SK-N-SH (cell line): Measurements from ENCODE around the gene ERP29. TPM values are rescaled to one million over a fixed set of nuclear protein-coding genes. Genes with fewer than 3 reads are reported as not detected.
"Not testable (repeated sequence)": the region's sequence is repeated elsewhere in the genome, so short reads cannot be mapped to it uniquely, and the experiment has no call there.

Experiments used
- CTCF ChIA-PET: fragments of 300-600, 350-600 bp; formaldehyde crosslinking; extraction: SDS; loops from one replicate; lab custom pipeline; 2021; lab: Yijun Ruan, JAX
- POLR2A ChIA-PET: fragments of 350-600 bp; sonication (Branson Sonifier 250); formaldehyde crosslinking; extraction: SDS; loops from one replicate; lab custom pipeline; 2020; ENCODE audit warnings: antibody characterized with exemption, inconsistent platforms; lab: Yijun Ruan, JAX
- DNase-seq: peaks from one replicate; pipeline ENCODE4 v3.0.0; 2012
- H2AFZ ChIP-seq: fragments of 200-600 bp; sonication (generic); 2 replicates; pipeline ENCODE4 v1.8.1; 2016; ENCODE audit warnings: antibody characterized with exemption, mild to moderate bottlenecking, low read depth
- H3F3A ChIP-seq: fragments of 200-600 bp; sonication (generic); replicated peaks from 2 replicates; pipeline ENCODE3; 2016; ENCODE audit warnings: antibody characterized with exemption, mild to moderate bottlenecking; ENCODE audit not compliant: insufficient read depth
- H3K27ac ChIP-seq, 2 experiments: fragments of 200-500 bp in 1 of 2; fragments of 200-600 bp in 1 of 2; sonication (Bioruptor generic) in 1 of 2; sonication (generic), shearing (Covaris generic) in 1 of 2; 2 replicates each; pipeline versions ENCODE4 v1.5.1 to v1.6.1; 2014 to 2016; ENCODE audit warnings: low read depth in 2 of 2, inconsistent platforms in 1 of 2, low read length in 1 of 2, mild to moderate bottlenecking in 1 of 2, mixed read lengths in 1 of 2
- H3K27me3 ChIP-seq: fragments of 200-600 bp; sonication (generic), shearing (Covaris generic); 2 replicates; pipeline ENCODE4 v1.6.1; 2016; ENCODE audit warnings: mixed run types; ENCODE audit not compliant: insufficient read depth
- H3K36me3 ChIP-seq, 2 experiments: fragments of 200-500 bp in 1 of 2; fragments of 200-600 bp in 1 of 2; sonication (Bioruptor generic) in 1 of 2; sonication (generic) in 1 of 2; replicated peaks in 1 of 2; 2 replicates each; pipeline versions ENCODE3 to v1.5.1; 2014 to 2016; ENCODE audit warnings: low read length in 1 of 2, mild to moderate bottlenecking in 1 of 2; ENCODE audit not compliant: insufficient read depth in 2 of 2, control insufficient read depth in 1 of 2
- H3K4me1 ChIP-seq, 2 experiments: fragments of 200-500 bp in 1 of 2; fragments of 200-600 bp in 1 of 2; sonication (Bioruptor generic) in 1 of 2; sonication (generic), shearing (Covaris generic) in 1 of 2; 2 replicates each; pipeline versions ENCODE4 v1.5.1 to v1.6.1; 2014 to 2016; ENCODE audit warnings: low read depth in 1 of 2, low read length in 1 of 2, mixed run types in 1 of 2; ENCODE audit not compliant: insufficient read depth in 2 of 2, control insufficient read depth in 1 of 2
- H3K4me2 ChIP-seq: fragments of 200-600 bp; sonication (generic), shearing (Covaris generic); 2 replicates; pipeline ENCODE4 v1.6.1; 2017; ENCODE audit warnings: mixed run types
- H3K4me3 ChIP-seq, 2 experiments: fragments of 200-500 bp in 1 of 2; fragments of 200-600 bp in 1 of 2; sonication (Bioruptor generic) in 1 of 2; sonication (generic), shearing (Covaris generic) in 1 of 2; 2 replicates each; pipeline versions ENCODE4 v1.5.1 to v1.8.1; 2014 to 2016; ENCODE audit warnings: low read depth in 2 of 2, inconsistent platforms in 1 of 2, low read length in 1 of 2, mild to moderate bottlenecking in 1 of 2, mixed read lengths in 1 of 2, moderate library complexity in 1 of 2
- H3K79me2 ChIP-seq: fragments of 200-600 bp; sonication (generic); 2 replicates; pipeline ENCODE4 v1.8.1; 2017; ENCODE audit warnings: mild to moderate bottlenecking; ENCODE audit not compliant: insufficient read depth
- H3K9ac ChIP-seq: fragments of 200-600 bp; sonication (generic); 2 replicates; pipeline ENCODE4 v1.6.1; 2017; ENCODE audit warnings: mixed run types
- H3K9me2 ChIP-seq: fragments of 200-600 bp; sonication (generic); 2 replicates; pipeline ENCODE4 v1.6.1; 2017; ENCODE audit warnings: mixed run types
- H3K9me3 ChIP-seq: fragments of 200-600 bp; sonication (generic); 2 replicates; pipeline ENCODE4 v1.6.1; 2017; ENCODE audit warnings: mixed run types, mild to moderate bottlenecking, moderate library complexity
- H4K20me1 ChIP-seq: fragments of 200-600 bp; sonication (generic); 2 replicates; pipeline ENCODE4 v1.6.1; 2017; ENCODE audit warnings: mild to moderate bottlenecking, mixed run types; ENCODE audit not compliant: insufficient read depth
- CHD2 ChIP-seq: fragments of 150-350 bp; IDR thresholded peaks from 2 replicates; pipeline ENCODE4 v1.6.1; 2018; ENCODE audit warnings: low read length; ENCODE audit not compliant: partially characterized antibody
- EP300 ChIP-seq, 2 experiments: IDR thresholded peaks; 2 replicates each; pipeline versions ENCODE4 v1.4.0 to v1.6.1; 2012; ENCODE audit warnings: borderline replicate concordance in 1 of 2, low read depth in 1 of 2, low read length in 1 of 2
- FOXJ3 ChIP-seq: sonication (generic); formaldehyde crosslinking; IDR thresholded peaks from 2 replicates; pipeline ENCODE4 v1.5.1; 2020; ENCODE audit warnings: mild to moderate bottlenecking, missing genetic modification reagents
- GATA2 ChIP-seq: sonication (generic); formaldehyde crosslinking; IDR thresholded peaks from 2 replicates; pipeline ENCODE4 v1.5.0; 2020; ENCODE audit warnings: mild to moderate bottlenecking, missing genetic modification reagents
- NFIC ChIP-seq: IDR thresholded peaks from 2 replicates; pipeline ENCODE4 v1.4.0; 2012; ENCODE audit warnings: borderline replicate concordance
- NRF1 ChIP-seq: IDR thresholded peaks from 2 replicates; pipeline ENCODE4 v1.6.1; 2012; ENCODE audit warnings: low read depth, mild to moderate bottlenecking, low read length
- RCOR1 ChIP-seq: fragments of 150-350 bp; IDR thresholded peaks from 2 replicates; pipeline ENCODE4 v1.6.1; 2017; ENCODE audit warnings: antibody characterized with exemption, low read length
- RFX5 ChIP-seq: IDR thresholded peaks from 2 replicates; pipeline ENCODE4 v1.6.1; 2012; ENCODE audit warnings: mild to moderate bottlenecking, improper control_type of control experiment, low read length
- RXRA ChIP-seq: IDR thresholded peaks from 2 replicates; pipeline ENCODE4 v1.4.0; 2012; ENCODE audit warnings: low read depth, mild to moderate bottlenecking, borderline replicate concordance
- SIN3A ChIP-seq: IDR thresholded peaks from 2 replicates; pipeline ENCODE4 v1.6.1; 2012; ENCODE audit warnings: low read depth, mild to moderate bottlenecking, low read length, moderate library complexity, borderline replicate concordance
- TAF1 ChIP-seq: IDR thresholded peaks from 2 replicates; pipeline ENCODE4 v1.6.1; 2012; ENCODE audit warnings: low read depth, mild to moderate bottlenecking, low read length, moderate library complexity, borderline replicate concordance
- TCF12 ChIP-seq: IDR thresholded peaks from 2 replicates; pipeline ENCODE4 v1.4.0; 2012
- TEAD4 ChIP-seq: IDR thresholded peaks from 2 replicates; pipeline ENCODE4 v1.4.0; 2012; ENCODE audit warnings: mild to moderate bottlenecking, borderline replicate concordance; ENCODE audit not compliant: insufficient read depth
- USF1 ChIP-seq: IDR thresholded peaks from 2 replicates; pipeline ENCODE4 v1.4.0; 2012; ENCODE audit warnings: low read depth, borderline replicate concordance
- WGBS: methylation state at CpG from one replicate; pipeline ENCODE4 v1.1.6; 2017; ENCODE audit warnings: low lambda C conversion rate; 5-methylcytosine and 5-hydroxymethylcytosine counted together
- polyA plus RNA-seq, 3 experiments: library from polyadenylated mRNA; depleted of rRNA; stranded (reverse); fragments of >200 nt; gene quantifications; 2 replicates each; pipeline ENCODE4 v1.2.3, GENCODE V29; 2012
- TF ChIP-seq, protein P1 (sequence below): fragments of 200-600 bp; sonication (generic); IDR thresholded peaks from 2 replicates; pipeline ENCODE4 v1.6.1; 2017; ENCODE audit warnings: antibody characterized with exemption, mild to moderate bottlenecking, moderate library complexity
- TF ChIP-seq, protein P2 (sequence below): IDR thresholded peaks from 2 replicates; pipeline ENCODE4 v1.6.1; 2012; ENCODE audit warnings: mild to moderate bottlenecking, low read depth, low read length, moderate library complexity
- TF ChIP-seq, protein P3 (sequence below): fragments of 150-350 bp; IDR thresholded peaks from 2 replicates; pipeline ENCODE4 v1.6.1; 2017; ENCODE audit warnings: antibody characterized with exemption, low read length, low read depth, borderline replicate concordance

ERP29 gene
- polyA plus RNA-seq, 1 of the 3 experiments (the other 2 are of a cell fraction), result 177 TPM

DNA sequence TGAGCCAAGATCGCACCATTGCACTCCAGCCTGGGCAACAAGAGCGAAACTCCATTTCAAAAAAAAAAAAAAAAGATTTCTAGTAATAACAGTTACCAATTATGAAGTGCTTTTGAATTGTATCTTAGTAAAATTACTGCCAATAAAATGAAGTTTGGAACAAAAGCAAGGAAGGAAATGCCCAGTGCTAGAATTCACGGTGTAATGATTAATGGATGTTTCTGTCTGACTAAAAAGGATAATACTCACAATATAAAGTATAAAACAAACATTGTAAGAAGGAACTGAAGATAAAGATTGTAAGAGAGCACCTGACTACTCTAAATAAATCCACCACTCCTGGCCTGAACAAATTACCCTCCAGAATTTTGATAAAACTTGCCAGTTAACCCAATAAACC is 4.3 kb upstream of the ERP29 start:
- peaks cover 9 to 11% of the 10 kb centered on the region in 2 experiments; a peak in 1 of 4 replicates for H3K4me1 ChIP-seq
- no peak overlapping the region for H3K9ac ChIP-seq
- H3K4me3 ChIP-seq, result no peak overlapping the region
- POLR2A ChIA-PET, result no interaction called here
- WGBS, result 95% methylated on average over 3 of the region's 3 CpGs
- H2AFZ ChIP-seq, result no peak overlapping the region
- TF ChIP-seq USF1, result no peak
- no peak for TF ChIP-seq EP300 (IDR thresholded peaks at IDR 0.05; ENCODE audit: borderline replicate concordance in 1 of 2, low read depth in 1 of 2, low read length in 1 of 2)
- TF ChIP-seq, protein P1, sequence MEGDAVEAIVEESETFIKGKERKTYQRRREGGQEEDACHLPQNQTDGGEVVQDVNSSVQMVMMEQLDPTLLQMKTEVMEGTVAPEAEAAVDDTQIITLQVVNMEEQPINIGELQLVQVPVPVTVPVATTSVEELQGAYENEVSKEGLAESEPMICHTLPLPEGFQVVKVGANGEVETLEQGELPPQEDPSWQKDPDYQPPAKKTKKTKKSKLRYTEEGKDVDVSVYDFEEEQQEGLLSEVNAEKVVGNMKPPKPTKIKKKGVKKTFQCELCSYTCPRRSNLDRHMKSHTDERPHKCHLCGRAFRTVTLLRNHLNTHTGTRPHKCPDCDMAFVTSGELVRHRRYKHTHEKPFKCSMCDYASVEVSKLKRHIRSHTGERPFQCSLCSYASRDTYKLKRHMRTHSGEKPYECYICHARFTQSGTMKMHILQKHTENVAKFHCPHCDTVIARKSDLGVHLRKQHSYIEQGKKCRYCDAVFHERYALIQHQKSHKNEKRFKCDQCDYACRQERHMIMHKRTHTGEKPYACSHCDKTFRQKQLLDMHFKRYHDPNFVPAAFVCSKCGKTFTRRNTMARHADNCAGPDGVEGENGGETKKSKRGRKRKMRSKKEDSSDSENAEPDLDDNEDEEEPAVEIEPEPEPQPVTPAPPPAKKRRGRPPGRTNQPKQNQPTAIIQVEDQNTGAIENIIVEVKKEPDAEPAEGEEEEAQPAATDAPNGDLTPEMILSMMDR, result no peak
- TF ChIP-seq NFIC, result no peak
- no peak for TF ChIP-seq TCF12
- no peak for TF ChIP-seq RCOR1
- no peak for TF ChIP-seq CHD2
- no peak for TF ChIP-seq FOXJ3 (CRISPR knock-in tag)
- no peak for TF ChIP-seq RFX5
- no peak for TF ChIP-seq NRF1
- TF ChIP-seq, protein P2, sequence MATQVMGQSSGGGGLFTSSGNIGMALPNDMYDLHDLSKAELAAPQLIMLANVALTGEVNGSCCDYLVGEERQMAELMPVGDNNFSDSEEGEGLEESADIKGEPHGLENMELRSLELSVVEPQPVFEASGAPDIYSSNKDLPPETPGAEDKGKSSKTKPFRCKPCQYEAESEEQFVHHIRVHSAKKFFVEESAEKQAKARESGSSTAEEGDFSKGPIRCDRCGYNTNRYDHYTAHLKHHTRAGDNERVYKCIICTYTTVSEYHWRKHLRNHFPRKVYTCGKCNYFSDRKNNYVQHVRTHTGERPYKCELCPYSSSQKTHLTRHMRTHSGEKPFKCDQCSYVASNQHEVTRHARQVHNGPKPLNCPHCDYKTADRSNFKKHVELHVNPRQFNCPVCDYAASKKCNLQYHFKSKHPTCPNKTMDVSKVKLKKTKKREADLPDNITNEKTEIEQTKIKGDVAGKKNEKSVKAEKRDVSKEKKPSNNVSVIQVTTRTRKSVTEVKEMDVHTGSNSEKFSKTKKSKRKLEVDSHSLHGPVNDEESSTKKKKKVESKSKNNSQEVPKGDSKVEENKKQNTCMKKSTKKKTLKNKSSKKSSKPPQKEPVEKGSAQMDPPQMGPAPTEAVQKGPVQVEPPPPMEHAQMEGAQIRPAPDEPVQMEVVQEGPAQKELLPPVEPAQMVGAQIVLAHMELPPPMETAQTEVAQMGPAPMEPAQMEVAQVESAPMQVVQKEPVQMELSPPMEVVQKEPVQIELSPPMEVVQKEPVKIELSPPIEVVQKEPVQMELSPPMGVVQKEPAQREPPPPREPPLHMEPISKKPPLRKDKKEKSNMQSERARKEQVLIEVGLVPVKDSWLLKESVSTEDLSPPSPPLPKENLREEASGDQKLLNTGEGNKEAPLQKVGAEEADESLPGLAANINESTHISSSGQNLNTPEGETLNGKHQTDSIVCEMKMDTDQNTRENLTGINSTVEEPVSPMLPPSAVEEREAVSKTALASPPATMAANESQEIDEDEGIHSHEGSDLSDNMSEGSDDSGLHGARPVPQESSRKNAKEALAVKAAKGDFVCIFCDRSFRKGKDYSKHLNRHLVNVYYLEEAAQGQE, result no peak
- no peak for TF ChIP-seq GATA2 (CRISPR knock-in tag)
- no peak for TF ChIP-seq SIN3A
- TF ChIP-seq TEAD4, result no peak
- TF ChIP-seq RXRA, result no peak
- TF ChIP-seq, protein P3, sequence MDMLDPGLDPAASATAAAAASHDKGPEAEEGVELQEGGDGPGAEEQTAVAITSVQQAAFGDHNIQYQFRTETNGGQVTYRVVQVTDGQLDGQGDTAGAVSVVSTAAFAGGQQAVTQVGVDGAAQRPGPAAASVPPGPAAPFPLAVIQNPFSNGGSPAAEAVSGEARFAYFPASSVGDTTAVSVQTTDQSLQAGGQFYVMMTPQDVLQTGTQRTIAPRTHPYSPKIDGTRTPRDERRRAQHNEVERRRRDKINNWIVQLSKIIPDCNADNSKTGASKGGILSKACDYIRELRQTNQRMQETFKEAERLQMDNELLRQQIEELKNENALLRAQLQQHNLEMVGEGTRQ, result no peak
- TF ChIP-seq TAF1, result no peak
- DNase-seq, result no peak
- no peaks in the 10 kb centered on the region for H4K20me1 ChIP-seq
- peaks cover 14% of the 10 kb centered on the region for H3F3A ChIP-seq
- CTCF ChIA-PET, result no interaction called here
- no peaks in the 10 kb centered on the region for H3K9me3 ChIP-seq
- H3K27ac ChIP-seq, result no peak overlapping the region
- H3K36me3 ChIP-seq, result no peaks in the 10 kb centered on the region
- no peaks in the 10 kb centered on the region for H3K27me3 ChIP-seq
- H3K79me2 ChIP-seq, result peaks cover 23% of the 10 kb centered on the region
- no peak overlapping the region for H3K4me2 ChIP-seq
- no peaks in the 10 kb centered on the region for H3K9me2 ChIP-seq

DNA sequence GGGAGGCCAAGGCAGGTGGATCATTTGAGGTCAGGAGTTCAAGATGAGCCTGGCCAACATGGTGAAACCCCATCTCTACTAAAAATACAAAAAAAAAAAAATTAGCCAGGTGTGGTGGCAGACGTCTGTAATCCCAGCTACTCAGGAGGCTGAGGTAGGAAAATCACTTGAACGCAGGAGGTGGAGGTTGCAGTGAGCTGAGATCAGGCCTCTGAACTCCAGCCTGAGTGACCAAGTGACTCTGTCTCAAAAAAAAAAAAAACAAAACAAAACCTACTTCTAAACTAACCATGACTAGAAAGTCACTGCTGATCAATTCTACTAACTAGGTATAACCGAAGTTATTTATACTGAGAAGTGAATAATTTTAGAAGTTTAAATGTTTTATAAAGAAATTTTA is 3.6 kb upstream of the ERP29 start:
- H3K9me2 ChIP-seq, CTCF ChIA-PET, H3K36me3 ChIP-seq, POLR2A ChIA-PET, H3K4me3 ChIP-seq, H3K27me3 ChIP-seq, H3K9ac ChIP-seq, H4K20me1 ChIP-seq, H3K27ac ChIP-seq, H2AFZ ChIP-seq, DNase-seq, H3K9me3 ChIP-seq, H3K4me2 ChIP-seq: not testable (repeated sequence)
- H3K79me2 ChIP-seq, result peaks cover 30% of the 10 kb centered on the region
- H3K4me1 ChIP-seq, result peaks cover 11 to 14% of the 10 kb centered on the region in 2 experiments; a peak in 1 of 4 replicates
- 92% methylated on average over 3 of the region's 3 CpGs for WGBS
- peaks cover 15% of the 10 kb centered on the region for H3F3A ChIP-seq
